PFSK-1 (cell line): ENCODE data around the gene ADD2.

Experiments used
- FOXP2 ChIP-seq: optimal IDR thresholded peaks from 2 replicates; pipeline ENCODE3; 2011; ENCODE audit warnings: borderline replicate concordance, control low read depth, inconsistent platforms; ENCODE audit not compliant: insufficient read depth; ENCODE audit errors: extremely low read length, extremely low read depth
- POLR2AphosphoS5 ChIP-seq: IDR thresholded peaks from 2 replicates; pipeline ENCODE4 v1.6.1; 2012; ENCODE audit warnings: low read depth, mild to moderate bottlenecking, control low read depth, low read length, moderate library complexity
- SIN3A ChIP-seq: IDR thresholded peaks from 2 replicates; pipeline ENCODE4 v1.6.1; 2012; ENCODE audit warnings: mild to moderate bottlenecking, low read length, moderate library complexity, borderline replicate concordance; ENCODE audit not compliant: insufficient read depth
- TAF1 ChIP-seq: IDR thresholded peaks from 2 replicates; pipeline ENCODE4 v1.6.1; 2012; ENCODE audit warnings: low read length, control low read depth, borderline replicate concordance; ENCODE audit not compliant: insufficient read depth
- TF ChIP-seq, protein P1 (sequence below), 2 experiments: IDR thresholded peaks; 2 replicates each; pipeline versions ENCODE4 v1.6.1 to v1.8.0; 2011 to 2012; ENCODE audit warnings: low read depth in 2 of 2, low read length in 2 of 2, control low read depth in 1 of 2, inconsistent platforms in 1 of 2, mild to moderate bottlenecking in 1 of 2, moderate library complexity in 1 of 2; ENCODE audit not compliant: insufficient read depth in 1 of 2

The ADD2 gene

DNA sequence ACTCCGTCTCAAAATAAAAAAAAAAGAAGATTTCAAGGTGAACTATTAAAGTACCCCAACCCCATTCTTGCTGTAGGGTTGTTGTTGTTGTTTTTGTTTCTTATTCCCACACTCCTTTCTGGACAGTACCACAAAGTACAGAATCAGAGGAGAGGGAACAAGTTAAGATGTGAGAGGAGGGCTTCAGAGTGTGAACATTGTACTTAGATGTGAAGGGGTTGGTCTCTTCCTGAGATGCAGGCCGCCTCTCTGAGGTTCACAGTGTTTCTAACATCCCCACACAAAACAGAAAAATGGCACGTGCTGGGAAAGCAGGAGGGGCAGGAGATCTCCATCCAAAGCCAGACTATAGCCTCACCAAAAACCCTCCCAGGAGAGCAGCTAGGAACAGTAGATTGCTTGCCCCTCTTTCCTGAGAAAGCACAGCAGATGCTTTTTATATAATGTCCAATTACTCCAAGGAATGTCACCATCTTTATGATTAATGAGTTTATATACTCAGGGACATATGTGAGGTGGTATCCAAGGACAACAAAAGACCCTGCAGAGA, 22.6 kb downstream of the ADD2 start:
- TF ChIP-seq, protein P1, sequence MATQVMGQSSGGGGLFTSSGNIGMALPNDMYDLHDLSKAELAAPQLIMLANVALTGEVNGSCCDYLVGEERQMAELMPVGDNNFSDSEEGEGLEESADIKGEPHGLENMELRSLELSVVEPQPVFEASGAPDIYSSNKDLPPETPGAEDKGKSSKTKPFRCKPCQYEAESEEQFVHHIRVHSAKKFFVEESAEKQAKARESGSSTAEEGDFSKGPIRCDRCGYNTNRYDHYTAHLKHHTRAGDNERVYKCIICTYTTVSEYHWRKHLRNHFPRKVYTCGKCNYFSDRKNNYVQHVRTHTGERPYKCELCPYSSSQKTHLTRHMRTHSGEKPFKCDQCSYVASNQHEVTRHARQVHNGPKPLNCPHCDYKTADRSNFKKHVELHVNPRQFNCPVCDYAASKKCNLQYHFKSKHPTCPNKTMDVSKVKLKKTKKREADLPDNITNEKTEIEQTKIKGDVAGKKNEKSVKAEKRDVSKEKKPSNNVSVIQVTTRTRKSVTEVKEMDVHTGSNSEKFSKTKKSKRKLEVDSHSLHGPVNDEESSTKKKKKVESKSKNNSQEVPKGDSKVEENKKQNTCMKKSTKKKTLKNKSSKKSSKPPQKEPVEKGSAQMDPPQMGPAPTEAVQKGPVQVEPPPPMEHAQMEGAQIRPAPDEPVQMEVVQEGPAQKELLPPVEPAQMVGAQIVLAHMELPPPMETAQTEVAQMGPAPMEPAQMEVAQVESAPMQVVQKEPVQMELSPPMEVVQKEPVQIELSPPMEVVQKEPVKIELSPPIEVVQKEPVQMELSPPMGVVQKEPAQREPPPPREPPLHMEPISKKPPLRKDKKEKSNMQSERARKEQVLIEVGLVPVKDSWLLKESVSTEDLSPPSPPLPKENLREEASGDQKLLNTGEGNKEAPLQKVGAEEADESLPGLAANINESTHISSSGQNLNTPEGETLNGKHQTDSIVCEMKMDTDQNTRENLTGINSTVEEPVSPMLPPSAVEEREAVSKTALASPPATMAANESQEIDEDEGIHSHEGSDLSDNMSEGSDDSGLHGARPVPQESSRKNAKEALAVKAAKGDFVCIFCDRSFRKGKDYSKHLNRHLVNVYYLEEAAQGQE (IDR thresholded peaks at IDR 0.05; ENCODE audit: insufficient read depth in 1 of 2, low read depth in 2 of 2, low read length in 2 of 2), result no peak
- TF ChIP-seq FOXP2 (no peak), TAF1 (no peak), POLR2AphosphoS5 (no peak), SIN3A (no peak)

DNA sequence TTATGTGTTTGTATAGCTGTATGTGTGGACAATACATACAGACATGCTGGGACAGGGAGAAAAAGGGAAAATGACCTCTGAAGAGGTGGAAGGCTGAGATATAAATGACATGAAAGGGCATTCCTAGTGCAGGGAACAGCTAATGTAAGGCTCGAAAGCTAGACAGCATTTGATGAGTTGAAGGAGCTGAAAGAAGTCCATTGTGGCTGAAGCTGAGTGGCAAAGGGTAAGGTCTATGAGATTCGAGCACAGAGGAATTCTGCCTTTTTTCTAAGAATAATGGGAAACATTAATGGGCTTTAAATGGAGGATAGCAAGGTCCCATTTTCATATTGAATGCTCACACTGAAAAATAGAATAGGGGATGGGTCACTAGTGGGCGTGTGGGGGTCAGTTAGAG, 23.6 kb downstream of the ADD2 start:
- TF ChIP-seq TAF1 (no peak), POLR2AphosphoS5 (no peak), FOXP2 (no peak), SIN3A (no peak)
- TF ChIP-seq, protein P1 (IDR thresholded peaks at IDR 0.05; ENCODE audit: insufficient read depth in 1 of 2, low read depth in 2 of 2, low read length in 2 of 2), result no peak

DNA sequence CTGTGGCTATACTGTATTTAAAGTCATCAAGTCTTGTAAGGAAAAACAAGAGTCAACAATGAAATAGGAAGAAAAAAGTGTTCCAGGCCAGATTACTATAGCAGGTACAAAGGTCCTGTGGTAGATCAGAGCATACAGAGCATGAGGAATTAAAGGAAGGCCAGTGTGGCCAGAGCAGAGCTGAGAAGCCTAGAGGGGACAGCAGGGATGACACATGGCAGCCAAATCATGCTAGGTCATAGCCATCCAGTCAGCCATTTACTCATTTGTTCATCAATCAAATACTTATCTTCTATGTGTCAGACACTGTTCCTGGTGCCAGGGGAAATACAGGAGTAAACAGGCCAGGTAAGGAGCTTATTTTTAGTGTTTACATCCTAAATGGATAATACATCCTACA, 24.3 kb downstream of the ADD2 start:
- TF ChIP-seq SIN3A, result no peak
- no peak for TF ChIP-seq TAF1

DNA sequence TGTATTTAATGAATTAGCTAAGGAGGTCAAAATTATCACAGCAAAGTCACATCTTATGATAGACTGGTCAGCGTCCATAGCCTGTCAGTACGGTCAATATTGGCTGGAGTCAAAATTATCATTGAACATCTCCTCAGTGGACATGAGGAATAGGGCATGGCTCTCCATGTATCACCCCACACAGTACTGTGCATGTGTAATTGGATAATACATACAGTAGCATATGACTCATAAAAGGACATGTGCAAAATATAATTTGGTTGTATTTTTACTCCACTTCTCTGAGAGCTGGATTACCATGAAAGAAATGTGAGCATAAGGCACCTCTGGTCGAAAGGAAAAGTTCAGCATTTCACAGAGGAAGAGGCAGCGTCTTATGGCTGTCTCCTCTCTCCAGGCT, 24.9 kb downstream of the ADD2 start:
- TF ChIP-seq POLR2AphosphoS5 (no peak), TAF1 (no peak), SIN3A (no peak), FOXP2 (no peak)
- TF ChIP-seq, protein P1 (IDR thresholded peaks at IDR 0.05; ENCODE audit: insufficient read depth in 1 of 2, low read depth in 2 of 2, low read length in 2 of 2), result no peak

DNA sequence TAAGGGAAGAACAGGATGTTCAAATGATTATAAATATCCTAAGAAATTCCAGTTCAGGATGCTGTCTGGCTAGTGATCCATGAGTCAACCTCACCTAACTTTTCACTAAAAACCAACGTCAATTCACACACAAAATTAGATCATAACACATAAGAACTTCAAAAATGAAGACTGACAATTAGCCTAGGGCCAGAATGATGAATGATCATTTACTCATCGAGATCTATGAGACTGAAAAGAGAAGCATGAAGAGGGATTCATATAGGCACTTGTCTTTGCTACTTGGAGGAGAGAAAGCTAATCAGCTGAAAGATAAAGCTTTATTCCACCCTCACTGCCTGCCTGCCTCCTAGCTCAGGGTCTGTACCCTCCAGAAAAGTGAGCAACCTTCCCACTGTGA, 29.8 kb downstream of the ADD2 start:
- TF ChIP-seq TAF1 (no peak), SIN3A (no peak), POLR2AphosphoS5 (no peak), FOXP2 (no peak)
- TF ChIP-seq, protein P1 (IDR thresholded peaks at IDR 0.05; ENCODE audit: insufficient read depth in 1 of 2, low read depth in 2 of 2, low read length in 2 of 2), result no peak
